ENCODE data around the gene WDPCP. TPM values are rescaled to one million over a fixed set of nuclear protein-coding genes. Genes with fewer than 3 reads are reported as not detected.

WDPCP gene
- total RNA-seq, 2 donors from 2014 or later = 11.8 to 25.1 TPM

DNA sequence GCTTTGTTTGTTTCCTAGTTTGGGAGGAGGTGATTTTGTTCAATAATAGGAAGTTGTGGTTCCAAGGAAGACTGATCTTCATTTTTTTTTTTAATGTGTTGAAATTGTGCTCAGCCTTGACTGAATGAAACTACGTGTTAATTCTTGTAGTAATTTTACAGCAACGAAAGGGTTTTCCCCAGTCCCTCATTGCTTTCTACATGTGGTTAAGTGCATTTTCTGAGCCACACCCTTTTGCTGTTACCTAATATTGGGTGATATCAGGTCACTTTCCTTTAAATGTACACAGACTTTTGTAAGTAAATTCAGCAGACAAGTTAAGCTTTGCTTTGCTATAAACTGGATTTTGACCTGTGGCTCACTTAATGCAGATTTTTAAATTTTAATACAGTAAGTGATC is 464.1 kb downstream of the WDPCP start:
- Mint-ChIP-seq H3K4me1 (no peaks in the 10 kb centered on the region), H3K9me3 (peaks cover 2% of the 10 kb centered on the region), H3K27me3 (ENCODE audit: insufficient read depth) (no peaks in the 10 kb centered on the region), H3K36me3 (ENCODE audit: low read depth) (no peaks in the 10 kb centered on the region), H3K4me3 (no peak overlapping the region), H3K27ac (no peak overlapping the region)
- Histone ChIP-seq H3K4me3 (ENCODE audit: low read length) (no peak overlapping the region), H3K9me3 (ENCODE audit: control insufficient read depth, low read length) (no peaks in the 10 kb centered on the region), H3K9ac (ENCODE audit: extremely low read depth, low read length, poor library complexity, severe bottlenecking) (no peak overlapping the region), H3K27ac (ENCODE audit: low read depth, low read length) (no peak overlapping the region), H3K4me1 (ENCODE audit: control insufficient read depth, insufficient read depth, low read length) (no peaks in the 10 kb centered on the region), H3K36me3 (ENCODE audit: control insufficient read depth, insufficient read depth, low read length) (no peaks in the 10 kb centered on the region), H3K27me3 (ENCODE audit: control insufficient read depth, insufficient read depth, low read length, poor library complexity, severe bottlenecking) (no peaks in the 10 kb centered on the region)
- TF ChIP-seq, protein P1, sequence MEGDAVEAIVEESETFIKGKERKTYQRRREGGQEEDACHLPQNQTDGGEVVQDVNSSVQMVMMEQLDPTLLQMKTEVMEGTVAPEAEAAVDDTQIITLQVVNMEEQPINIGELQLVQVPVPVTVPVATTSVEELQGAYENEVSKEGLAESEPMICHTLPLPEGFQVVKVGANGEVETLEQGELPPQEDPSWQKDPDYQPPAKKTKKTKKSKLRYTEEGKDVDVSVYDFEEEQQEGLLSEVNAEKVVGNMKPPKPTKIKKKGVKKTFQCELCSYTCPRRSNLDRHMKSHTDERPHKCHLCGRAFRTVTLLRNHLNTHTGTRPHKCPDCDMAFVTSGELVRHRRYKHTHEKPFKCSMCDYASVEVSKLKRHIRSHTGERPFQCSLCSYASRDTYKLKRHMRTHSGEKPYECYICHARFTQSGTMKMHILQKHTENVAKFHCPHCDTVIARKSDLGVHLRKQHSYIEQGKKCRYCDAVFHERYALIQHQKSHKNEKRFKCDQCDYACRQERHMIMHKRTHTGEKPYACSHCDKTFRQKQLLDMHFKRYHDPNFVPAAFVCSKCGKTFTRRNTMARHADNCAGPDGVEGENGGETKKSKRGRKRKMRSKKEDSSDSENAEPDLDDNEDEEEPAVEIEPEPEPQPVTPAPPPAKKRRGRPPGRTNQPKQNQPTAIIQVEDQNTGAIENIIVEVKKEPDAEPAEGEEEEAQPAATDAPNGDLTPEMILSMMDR (conservative IDR thresholded peaks at IDR 0.05) = no peak
- no peak for DNase-seq
- 88 to 94% methylated on average over 2 of the region's 2 CpGs for WGBS, 2 experiments (ENCODE audit: insufficient coverage in 1 of 2, insufficient read length in 1 of 2)

GRCh38 chr2:63122921-63123320 is 465.4 kb downstream of the WDPCP start:
- H3K36me3 Mint-ChIP-seq (ENCODE audit: low read depth) = no peaks in the 10 kb centered on the region
- Histone ChIP-seq H3K9me3 (ENCODE audit: control insufficient read depth, low read length) (no peaks in the 10 kb centered on the region), H3K27ac (ENCODE audit: low read depth, low read length) (no peak overlapping the region), H3K9ac (ENCODE audit: extremely low read depth, low read length, poor library complexity, severe bottlenecking) (no peak overlapping the region), H3K27me3 (ENCODE audit: control insufficient read depth, insufficient read depth, low read length, poor library complexity, severe bottlenecking) (no peaks in the 10 kb centered on the region), H3K4me1 (ENCODE audit: control insufficient read depth, insufficient read depth, low read length) (no peaks in the 10 kb centered on the region), H3K36me3 (ENCODE audit: control insufficient read depth, insufficient read depth, low read length) (no peaks in the 10 kb centered on the region), H3K4me3 (ENCODE audit: low read length) (no peak overlapping the region)
- no peak overlapping the region for H3K4me3 Mint-ChIP-seq
- no peak overlapping the region for H3K27ac Mint-ChIP-seq
- TF ChIP-seq, protein P1 (conservative IDR thresholded peaks at IDR 0.05) = no peak
- DNase-seq = no peak
- no peaks in the 10 kb centered on the region for H3K4me1 Mint-ChIP-seq
- H3K27me3 Mint-ChIP-seq (ENCODE audit: insufficient read depth) = no peaks in the 10 kb centered on the region
- 92% methylated on average over 3 of the region's 3 CpGs; no CpG with 5 or more reads in 1 of the 2 experiments for WGBS, 2 experiments (ENCODE audit: insufficient coverage in 1 of 2, insufficient read length in 1 of 2)
- no peaks in the 10 kb centered on the region for H3K9me3 Mint-ChIP-seq

DNA sequence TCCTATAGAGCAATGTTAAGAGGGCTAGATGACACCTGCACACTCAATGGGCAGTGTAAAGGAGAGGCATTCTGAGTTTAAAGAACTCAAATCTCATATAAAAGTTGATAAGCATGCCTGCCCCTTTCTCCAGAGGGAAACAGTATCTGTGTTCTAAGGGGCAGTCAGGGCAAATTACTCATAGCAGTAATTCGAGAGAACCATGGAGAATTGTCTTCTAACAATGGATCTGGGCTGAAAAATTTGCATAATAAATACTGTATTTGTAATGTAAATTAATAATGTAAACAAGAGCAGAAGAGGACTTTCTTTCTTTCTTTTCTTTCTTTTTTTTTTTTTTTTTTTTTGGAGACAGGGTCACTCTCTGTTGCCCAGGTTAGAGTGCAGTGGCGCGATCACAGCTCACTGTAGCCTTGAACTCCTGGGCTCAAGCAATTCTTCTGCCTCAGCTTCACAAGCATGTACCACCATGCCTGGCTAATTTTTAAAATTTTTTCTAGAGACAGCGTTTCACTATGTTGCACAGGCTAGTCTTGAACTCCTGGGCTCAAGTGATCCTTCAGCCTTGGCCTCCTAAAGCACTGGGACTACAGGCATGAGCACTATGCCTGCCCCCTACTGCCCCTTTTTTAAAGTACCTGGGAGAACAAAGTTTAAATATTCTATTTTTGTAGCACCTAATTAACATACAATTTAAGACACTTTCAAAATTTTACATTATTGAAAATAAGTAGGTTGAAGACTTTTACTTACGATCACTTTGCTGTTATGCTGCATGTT is 467.0 kb downstream of the WDPCP start:
- Mint-ChIP-seq H3K4me1 (peaks cover 8% of the 10 kb centered on the region), H3K27me3 (ENCODE audit: insufficient read depth) (no peaks in the 10 kb centered on the region), H3K9me3 (no peaks in the 10 kb centered on the region), H3K36me3 (ENCODE audit: low read depth) (no peaks in the 10 kb centered on the region), H3K27ac (no peak overlapping the region), H3K4me3 (no peak overlapping the region)
- Histone ChIP-seq H3K27me3 (ENCODE audit: control insufficient read depth, insufficient read depth, low read length, poor library complexity, severe bottlenecking) (no peaks in the 10 kb centered on the region), H3K36me3 (ENCODE audit: control insufficient read depth, insufficient read depth, low read length) (no peaks in the 10 kb centered on the region), H3K9me3 (ENCODE audit: control insufficient read depth, low read length) (no peaks in the 10 kb centered on the region), H3K4me1 (ENCODE audit: control insufficient read depth, insufficient read depth, low read length) (no peaks in the 10 kb centered on the region), H3K9ac (ENCODE audit: extremely low read depth, low read length, poor library complexity, severe bottlenecking) (no peak overlapping the region), H3K27ac (ENCODE audit: low read depth, low read length) (no peak overlapping the region), H3K4me3 (ENCODE audit: low read length) (no peak overlapping the region)
- TF ChIP-seq, protein P1 (conservative IDR thresholded peaks at IDR 0.05) = peak; percentile 51
- peak; percentile 39 for DNase-seq
- WGBS, 2 experiments (ENCODE audit: insufficient coverage in 1 of 2, insufficient read length in 1 of 2) = 86 to 94% methylated on average over 3 to 4 of the region's 5 CpGs

All from endodermal cell (in vitro differentiated cells).